ENCODE measurements around the gene ARL6. TPM values are rescaled to one million over a fixed set of nuclear protein-coding genes. Genes with fewer than 3 reads are reported as not detected.
"Not testable (repeated sequence)": the region's sequence is repeated elsewhere in the genome, so short reads cannot be mapped to it uniquely, and the experiment has no call there.

ARL6 gene
- total RNA-seq, 1 donor from 2014 or later = 4.0 TPM

- DNase-seq (ENCODE audit: low spot score) = peak; percentile 83
These were observed 56.8 kb downstream of the ARL6 start for GRCh38 chr3:97821287-97821773.

GRCh38 chr3:97821774-97822358 is 57.3 kb downstream of the ARL6 start, which contains the start of gene CRYBG3:
CRYBG3 (plus strand) TSS chr3:97822011; CDS start chr3:97822207, 196 bp downstream.
- peak; percentile 95 for DNase-seq (ENCODE audit: low spot score)

GRCh38 chr3:97822359-97822775 is 57.8 kb downstream of the ARL6 start:
- peak; percentile 90 for DNase-seq (ENCODE audit: low spot score)

GRCh38 chr3:97823046-97824004 is 58.8 kb downstream of the ARL6 start:
- no peak for DNase-seq (ENCODE audit: low spot score)

- DNase-seq (ENCODE audit: low spot score) = no peak
These were observed 60.5 kb downstream of the ARL6 start for GRCh38 chr3:97825101-97825500.

GRCh38 chr3:97827741-97828471 is 63.3 kb downstream of the ARL6 start:
- no peak for DNase-seq (ENCODE audit: low spot score)

GRCh38 chr3:97829198-97829597 is 64.6 kb downstream of the ARL6 start:
- no peak for DNase-seq (ENCODE audit: low spot score)

GRCh38 chr3:97830638-97831037 is 66.1 kb downstream of the ARL6 start:
- DNase-seq (ENCODE audit: low spot score) = no peak

GRCh38 chr3:97831140-97831539 is 66.6 kb downstream of the ARL6 start:
- no peak for DNase-seq (ENCODE audit: low spot score)

GRCh38 chr3:97833184-97833583 is 68.6 kb downstream of the ARL6 start:
- DNase-seq (ENCODE audit: low spot score) = not testable (repeated sequence)

- DNase-seq (ENCODE audit: low spot score) = no peak
These were observed 71.2 kb downstream of the ARL6 start for GRCh38 chr3:97835761-97836160.

- no peak for DNase-seq (ENCODE audit: low spot score)
These were observed 73.8 kb downstream of the ARL6 start for GRCh38 chr3:97838393-97838792.

- no peak for DNase-seq (ENCODE audit: low spot score)
These were observed 75.4 kb downstream of the ARL6 start for GRCh38 chr3:97839944-97840343.

GRCh38 chr3:97841304-97841703 is 76.7 kb downstream of the ARL6 start:
- no peak for DNase-seq (ENCODE audit: low spot score)

- no peak for DNase-seq (ENCODE audit: low spot score)
These were observed 77.4 kb downstream of the ARL6 start for GRCh38 chr3:97841956-97842355.

GRCh38 chr3:97848779-97849178 is 84.2 kb downstream of the ARL6 start:
- DNase-seq (ENCODE audit: low spot score) = no peak

Other genes with a start within 250 kb of the ARL6 start
- 39.4 TPM for gene CRYBG3, start 57.3 kb downstream of the ARL6 start, total RNA-seq
- gene RIOX2, start 207.7 kb downstream of the ARL6 start, total RNA-seq = 35.2 TPM